Calu3 (cell line): Measurements from ENCODE around the gene MTMR12. TPM values are rescaled to one million over a fixed set of nuclear protein-coding genes. Genes with fewer than 3 reads are reported as not detected.

Experiments used
- BruUV-seq: library from RNA; stranded (reverse); fragments of 400-500 nt; replicated peaks from 2 replicates; lab custom pipeline; 2021; lab: Mats Ljungman, UMichigan
- CTCF ChIA-PET: fragments of 300-600 bp; sonication (Branson Sonifier 250); formaldehyde crosslinking; loops from one replicate; lab custom pipeline; 2022; ENCODE audit warnings: antibody characterized with exemption; lab: Charles Lee
- DNase-seq: peaks from one replicate; pipeline ENCODE4 v3.0.0; 2022
- H3K27ac Mint-ChIP-seq: one replicate; pipeline ENCODE4 v1.8.0; 2022; ENCODE audit warnings: mixed read lengths; ENCODE audit not compliant: unreplicated experiment
- H3K27me3 Mint-ChIP-seq: one replicate; pipeline ENCODE4 v1.8.0; 2022; ENCODE audit warnings: mixed read lengths; ENCODE audit not compliant: unreplicated experiment
- H3K36me3 Mint-ChIP-seq: one replicate; pipeline ENCODE4 v1.8.0; 2022; ENCODE audit warnings: mild to moderate bottlenecking, moderate library complexity, mixed read lengths; ENCODE audit not compliant: insufficient read depth, unreplicated experiment
- H3K4me1 Mint-ChIP-seq: one replicate; pipeline ENCODE4 v1.8.0; 2022; ENCODE audit warnings: mild to moderate bottlenecking, low read depth, mixed read lengths; ENCODE audit not compliant: unreplicated experiment
- H3K4me3 Mint-ChIP-seq: one replicate; pipeline ENCODE4 v1.8.0; 2022; ENCODE audit warnings: mild to moderate bottlenecking, low read depth, moderate library complexity, mixed read lengths; ENCODE audit not compliant: unreplicated experiment
- H3K9me3 Mint-ChIP-seq: one replicate; pipeline ENCODE4 v1.8.0; 2022; ENCODE audit warnings: low read depth, mixed read lengths; ENCODE audit not compliant: unreplicated experiment
- CTCF ChIP-seq: fragments of 200-600 bp; IDR thresholded peaks from one replicate; pipeline ENCODE4 v1.8.0; 2022; ENCODE audit warnings: antibody characterized with exemption; ENCODE audit not compliant: unreplicated experiment
- intact Hi-C: fragments of 100-400 bp; cut with micrococcal nuclease; formaldehyde crosslinking; loops from one replicate; pipeline ENCODE4 v1.10.0; 2022; ENCODE audit not compliant: unreplicated experiment
- total RNA-seq: library from RNA; stranded (reverse); gene quantifications from 2 replicates; pipeline ENCODE4 v1.2.3, GENCODE V29; 2022

MTMR12 gene
- total RNA-seq, 1 experiment from 2014 or later, result 42.7 TPM

DNA sequence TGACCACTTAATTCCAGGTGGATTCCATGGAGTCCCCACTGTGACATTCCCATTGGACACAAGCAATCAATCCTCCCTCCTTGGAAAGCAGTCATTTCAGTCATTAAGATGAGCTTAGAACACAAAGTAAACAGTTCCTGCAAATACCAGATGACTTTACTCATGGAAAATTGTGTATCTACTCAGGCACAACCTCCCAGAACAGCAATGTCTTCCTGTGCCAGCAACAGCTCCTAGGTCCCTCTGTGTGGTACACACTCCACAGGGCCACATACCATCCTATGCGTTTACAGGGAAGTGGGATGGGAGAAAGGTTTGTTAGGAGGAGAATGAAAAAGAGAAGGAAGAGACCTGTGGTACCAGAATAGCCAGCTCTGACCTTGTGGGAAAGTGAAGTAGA lies 53.7 kb downstream of the MTMR12 start:
- Mint-ChIP-seq H3K4me1 (peaks cover 9% of the 10 kb centered on the region), H3K27ac (no peak overlapping the region), H3K4me3 (no peak overlapping the region), H3K9me3 (no peaks in the 10 kb centered on the region), H3K36me3 (peaks cover 36% of the 10 kb centered on the region), H3K27me3 (no peaks in the 10 kb centered on the region)
- TF ChIP-seq CTCF, result no peak
- DNase-seq, result no peak
- intact Hi-C loops, result no loop called here
- BruUV-seq, result no TSS peak
- CTCF ChIA-PET, result no interaction called here

- BruUV-seq, result no TSS peak
Measured at GRCh38 chr5:32258424-32258823, 54.3 kb downstream of the MTMR12 start.

DNA sequence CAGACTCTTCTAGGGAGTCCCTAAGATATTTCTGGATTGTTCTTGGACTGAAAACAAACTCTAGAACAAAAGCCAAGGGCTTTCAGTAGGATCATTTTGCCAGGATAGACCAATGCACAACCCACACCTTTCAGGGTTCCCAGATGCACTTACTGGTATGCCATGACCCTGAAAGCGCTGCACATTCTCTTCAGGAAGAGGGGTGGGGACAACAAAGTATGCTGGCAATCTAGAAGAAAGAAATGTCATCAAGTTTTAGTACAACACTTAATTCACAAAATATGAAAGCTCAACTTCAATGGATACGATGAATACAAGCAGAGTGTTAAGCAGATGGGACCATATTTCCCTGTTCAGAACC lies 57.2 kb downstream of the MTMR12 start:
- H3K4me3 Mint-ChIP-seq, result no peak overlapping the region
- no peak for TF ChIP-seq CTCF
- no peak overlapping the region for H3K27ac Mint-ChIP-seq
- peaks cover 29% of the 10 kb centered on the region for H3K36me3 Mint-ChIP-seq
- CTCF ChIA-PET, result no interaction called here
- intact Hi-C loops, result no loop called here
- no peaks in the 10 kb centered on the region for H3K9me3 Mint-ChIP-seq
- H3K27me3 Mint-ChIP-seq, result no peaks in the 10 kb centered on the region
- DNase-seq, result no peak
- no TSS peak for BruUV-seq
- H3K4me1 Mint-ChIP-seq, result peaks cover under 1% of the 10 kb centered on the region

More at GRCh38 chr5:32258424-32258823, 54.3 kb downstream of the MTMR12 start:
- no peaks in the 10 kb centered on the region for H3K9me3 Mint-ChIP-seq
- TF ChIP-seq CTCF, result no peak
- H3K27me3 Mint-ChIP-seq, result no peaks in the 10 kb centered on the region
- H3K4me1 Mint-ChIP-seq, result peaks cover 9% of the 10 kb centered on the region
- H3K27ac Mint-ChIP-seq, result no peak overlapping the region
- CTCF ChIA-PET, result no interaction called here
- no peak overlapping the region for H3K4me3 Mint-ChIP-seq
- H3K36me3 Mint-ChIP-seq, result peaks cover 39% of the 10 kb centered on the region
- DNase-seq, result no peak
- intact Hi-C loops, result no loop called here

DNA sequence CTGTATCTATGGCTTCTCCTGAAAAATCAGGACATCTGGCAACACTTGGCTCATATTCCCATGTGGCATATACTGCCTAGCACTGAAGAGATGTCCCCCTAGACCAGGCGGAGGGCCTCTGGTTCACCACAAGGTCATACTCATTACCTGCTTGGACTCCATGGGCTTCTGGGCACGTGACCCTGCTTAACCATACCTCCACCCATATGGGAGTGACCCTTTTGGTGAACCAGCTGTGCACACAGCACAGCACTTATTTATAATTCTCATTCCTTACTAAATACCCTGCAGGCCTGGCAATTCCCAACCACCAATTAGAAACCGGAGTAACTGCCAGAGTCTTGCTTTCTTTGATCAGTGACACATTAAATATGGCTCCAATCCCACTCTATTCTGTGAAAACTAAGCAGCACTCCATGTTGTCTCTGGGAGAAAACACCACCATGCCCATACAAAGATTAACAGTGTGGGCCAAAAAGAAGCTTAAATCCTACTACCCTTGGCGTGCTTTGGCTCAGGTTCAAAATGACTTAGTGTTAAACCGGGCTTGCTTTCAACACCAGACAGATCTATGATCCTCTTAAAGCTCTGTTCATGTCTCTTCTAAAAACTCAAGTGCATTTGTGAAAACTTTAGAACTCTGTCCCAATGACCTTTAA lies 57.7 kb downstream of the MTMR12 start:
- DNase-seq, result no peak
- H3K4me1 Mint-ChIP-seq, result peaks cover 5% of the 10 kb centered on the region
- H3K36me3 Mint-ChIP-seq, result peaks cover 26% of the 10 kb centered on the region
- CTCF ChIA-PET, result no interaction called here
- TF ChIP-seq CTCF, result no peak
- intact Hi-C loops, result no loop called here
- H3K4me3 Mint-ChIP-seq, result no peak overlapping the region
- no TSS peak for BruUV-seq
- no peak overlapping the region for H3K27ac Mint-ChIP-seq
- H3K9me3 Mint-ChIP-seq, result no peaks in the 10 kb centered on the region
- H3K27me3 Mint-ChIP-seq, result no peaks in the 10 kb centered on the region
